Measurements from ENCODE around the gene ANTXR1. TPM values are rescaled to one million over a fixed set of nuclear protein-coding genes. Genes with fewer than 3 reads are reported as not detected.

ANTXR1 gene
- total RNA-seq, 2 experiments from 2014 or later: not detected

DNA sequence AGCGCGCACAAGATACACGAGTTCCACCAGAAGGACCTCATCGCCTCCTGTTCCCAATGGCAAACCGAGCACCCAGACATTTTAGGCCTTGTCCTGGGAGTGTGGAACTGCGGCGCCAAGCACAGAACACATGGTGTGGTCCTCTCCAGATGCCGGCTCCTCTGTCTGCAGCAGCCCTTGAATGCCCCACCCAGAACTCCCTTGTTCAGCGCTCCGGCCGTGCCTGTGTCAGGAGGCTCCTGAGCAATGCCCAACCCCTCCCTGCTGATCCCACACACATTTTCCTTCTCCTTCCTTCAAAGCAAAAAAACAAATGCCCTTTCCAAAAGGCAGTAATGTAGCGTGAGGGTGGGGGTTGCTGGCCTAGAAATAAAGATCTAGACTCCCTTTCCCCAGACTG, 284.2 kb downstream of the ANTXR1 start:
- no peak overlapping the region for H3K27ac Mint-ChIP-seq
- intact Hi-C loops (cut with micrococcal nuclease): no loop called here
- H3K9me3 Mint-ChIP-seq: no peaks in the 10 kb centered on the region
- H3K27me3 Mint-ChIP-seq: peaks cover 7% of the 10 kb centered on the region
- DNase-seq: no peak
- no peak overlapping the region for H3K4me3 Mint-ChIP-seq
- no peaks in the 10 kb centered on the region for H3K36me3 Mint-ChIP-seq
- no peaks in the 10 kb centered on the region for H3K4me1 Mint-ChIP-seq (ENCODE audit: low read depth)
- POLR2A ChIA-PET: interaction anchor here (0.6 kb wide), 1 partner anchor 66 kb away, joined by 3 read pairs; no protein-coding TSS in a partner anchor
- CTCF ChIA-PET: no interaction called here

GRCh38 chr2:69298261-69298660, 285.3 kb downstream of the ANTXR1 start:
- no peak for DNase-seq
- ChIA-PET POLR2A (no interaction called here), CTCF (no interaction called here)
- Mint-ChIP-seq H3K27me3 (peaks cover 11% of the 10 kb centered on the region), H3K36me3 (no peaks in the 10 kb centered on the region), H3K9me3 (no peaks in the 10 kb centered on the region), H3K4me1 (ENCODE audit: low read depth) (no peaks in the 10 kb centered on the region), H3K4me3 (no peak overlapping the region), H3K27ac (no peak overlapping the region)
- intact Hi-C loops (cut with micrococcal nuclease): no loop called here

DNA sequence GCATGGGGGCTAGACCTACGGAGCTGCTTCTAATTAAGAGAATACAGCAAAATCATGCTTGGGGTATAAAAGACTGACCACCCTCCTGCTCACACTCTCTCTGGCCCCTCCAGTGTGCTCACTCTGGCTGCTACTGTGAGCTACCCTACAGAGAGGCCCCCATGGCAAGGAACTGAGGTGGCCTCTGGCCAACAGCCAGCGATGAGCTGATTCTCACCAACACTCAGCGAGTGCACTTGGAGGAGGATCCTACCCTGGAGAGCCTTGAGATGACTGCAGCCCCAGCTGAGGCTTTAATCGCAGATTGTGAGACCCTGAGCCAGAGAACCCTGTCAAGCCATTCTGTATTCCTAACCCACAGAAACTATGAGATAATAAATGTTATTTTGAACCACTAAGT, 285.9 kb downstream of the ANTXR1 start:
- ChIA-PET CTCF (no interaction called here), POLR2A (no interaction called here)
- H3K36me3 Mint-ChIP-seq: no peaks in the 10 kb centered on the region
- H3K9me3 Mint-ChIP-seq: peaks cover 2% of the 10 kb centered on the region
- H3K4me1 Mint-ChIP-seq (ENCODE audit: low read depth): no peaks in the 10 kb centered on the region
- no peak overlapping the region for H3K27ac Mint-ChIP-seq
- H3K4me3 Mint-ChIP-seq: no peak overlapping the region
- DNase-seq: no peak
- intact Hi-C loops (cut with micrococcal nuclease): no loop called here
- peaks cover 13% of the 10 kb centered on the region for H3K27me3 Mint-ChIP-seq

Small RNA genes lying within 50 kb of the gene (microRNA-seq; reads per million reads assigned to microRNA genes)
- gene MIR3126 (ENCODE audit: borderline microRNAs expressed, borderline number of aligned reads, borderline replicate concordance): not detected

Other genes with a start within 250 kb of the ANTXR1 start
- not detected for gene BMP10, start 141.8 kb upstream of the ANTXR1 start, total RNA-seq
- not detected for gene GKN2, start 60.3 kb upstream of the ANTXR1 start, total RNA-seq
- not detected for gene GKN1, start 38.5 kb upstream of the ANTXR1 start, total RNA-seq

Data from activated CD4-positive, alpha-beta memory T cell treated with anti-CD3 and anti-CD28 coated beads for 36 hours (primary cell).